ENCODE measurements around the gene TXNRD2.

Gene TXNRD2

GRCh38 chr22:19905347-19906276 lies 36.0 kb downstream of the TXNRD2 start:
- no peak for DNase-seq (ENCODE audit: low spot score)

GRCh38 chr22:19904935-19905334 lies 36.7 kb downstream of the TXNRD2 start:
- no peak for DNase-seq (ENCODE audit: low spot score)

- DNase-seq (ENCODE audit: low spot score) = peak; percentile 75
These were observed 37.3 kb downstream of the TXNRD2 start for GRCh38 chr22:19904174-19904856.

GRCh38 chr22:19903513-19903912 lies 38.1 kb downstream of the TXNRD2 start:
- no peak for DNase-seq (ENCODE audit: low spot score)

GRCh38 chr22:19903031-19903430 lies 38.6 kb downstream of the TXNRD2 start:
- no peak for DNase-seq (ENCODE audit: low spot score)

GRCh38 chr22:19902245-19902715 lies 39.3 kb downstream of the TXNRD2 start:
- no peak for DNase-seq (ENCODE audit: low spot score)

DNA sequence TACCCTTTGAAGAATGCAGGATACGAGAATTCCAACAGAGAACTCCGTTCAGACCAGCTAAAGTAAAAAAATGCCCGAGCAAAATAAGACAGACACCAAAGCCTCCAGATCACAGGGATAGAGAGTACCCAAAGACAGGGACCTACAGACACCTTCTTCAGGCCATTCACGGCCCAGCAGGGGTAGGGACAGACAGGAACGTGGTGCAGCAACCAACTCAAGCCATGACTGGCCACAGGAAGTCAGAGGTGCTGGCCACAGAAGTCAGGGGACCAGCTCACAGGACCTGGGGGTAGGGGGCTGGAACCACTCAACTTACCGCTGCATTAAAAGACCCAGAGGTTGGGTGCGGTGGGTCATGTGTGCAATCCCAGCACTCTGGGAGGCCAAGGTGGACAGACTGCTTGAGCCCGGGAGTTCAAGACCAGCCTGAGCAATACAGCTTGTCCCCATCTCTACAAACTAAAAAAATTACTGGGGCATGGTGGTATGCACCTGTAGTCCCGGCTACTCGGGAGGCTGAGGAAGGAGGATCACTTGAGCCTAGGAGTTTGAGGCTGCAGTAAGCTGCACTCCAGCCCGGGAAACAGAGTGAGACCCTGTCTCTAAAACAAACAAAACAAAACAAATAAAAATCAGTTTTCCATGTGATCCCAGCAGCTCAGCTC lies 39.9 kb downstream of the TXNRD2 start:
- DNase-seq (ENCODE audit: low spot score) = no peak

GRCh38 chr22:19900707-19901436 lies 40.7 kb downstream of the TXNRD2 start:
- no peak for DNase-seq (ENCODE audit: low spot score)

DNA sequence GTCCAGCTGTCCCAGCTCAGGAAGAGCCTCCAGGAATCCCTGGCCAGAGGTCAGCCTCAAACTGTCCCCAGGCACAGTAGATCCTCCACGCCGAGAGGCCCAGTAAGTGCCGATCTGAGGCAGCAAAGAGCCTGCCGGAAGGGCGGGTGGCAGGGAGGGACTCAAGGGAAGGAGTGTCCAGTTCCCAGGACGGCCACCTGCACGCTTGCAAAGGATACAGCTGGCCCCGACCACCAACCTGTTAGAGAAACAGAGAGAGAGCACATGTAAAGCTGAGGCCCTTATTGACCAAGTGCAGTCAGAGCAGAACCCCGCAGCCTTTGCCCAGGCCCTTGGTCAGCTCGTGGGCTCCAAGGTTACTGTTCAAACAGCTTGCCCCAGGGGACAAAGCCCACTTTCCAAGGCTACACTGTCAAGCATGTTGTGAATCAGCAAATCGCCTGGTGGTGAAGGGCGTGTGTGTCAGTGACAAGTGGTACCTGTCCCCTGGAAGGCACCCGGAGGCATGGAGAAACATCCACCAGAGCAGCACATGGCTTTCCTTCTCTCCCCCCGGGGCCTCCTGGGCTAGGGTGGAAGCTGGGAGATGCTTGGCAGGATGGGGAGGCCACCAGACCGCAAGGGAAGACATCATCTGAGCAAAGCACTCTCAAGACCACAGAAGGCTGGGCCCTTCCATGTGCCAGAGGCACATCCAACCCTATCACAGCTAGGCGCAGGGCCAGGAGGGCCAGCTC lies 42.6 kb downstream of the TXNRD2 start:
- DNase-seq (ENCODE audit: low spot score) = no peak

DNA sequence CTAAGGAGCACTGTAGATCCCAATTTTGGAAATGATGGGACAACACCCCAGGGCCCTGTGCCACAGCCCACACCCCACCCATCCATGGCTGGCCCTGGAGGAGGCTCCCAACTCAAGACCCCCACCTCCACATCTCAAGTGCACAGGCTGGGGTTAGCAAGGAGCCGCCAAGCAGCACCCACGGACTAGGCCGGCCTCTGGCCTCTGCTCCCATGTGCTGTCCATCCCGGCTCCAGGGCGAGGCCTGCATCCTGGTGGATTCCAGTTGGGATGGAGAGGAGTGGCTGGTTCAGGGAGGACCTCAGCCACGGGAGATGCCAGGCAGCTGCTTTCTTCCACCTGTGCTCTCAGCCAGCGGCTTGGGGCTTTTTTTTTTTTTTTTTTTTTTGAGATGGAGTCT lies 43.5 kb downstream of the TXNRD2 start:
- DNase-seq (ENCODE audit: low spot score) = no peak

- DNase-seq (ENCODE audit: low spot score) = no peak
These were observed 43.9 kb downstream of the TXNRD2 start for GRCh38 chr22:19897726-19898125.

DNA sequence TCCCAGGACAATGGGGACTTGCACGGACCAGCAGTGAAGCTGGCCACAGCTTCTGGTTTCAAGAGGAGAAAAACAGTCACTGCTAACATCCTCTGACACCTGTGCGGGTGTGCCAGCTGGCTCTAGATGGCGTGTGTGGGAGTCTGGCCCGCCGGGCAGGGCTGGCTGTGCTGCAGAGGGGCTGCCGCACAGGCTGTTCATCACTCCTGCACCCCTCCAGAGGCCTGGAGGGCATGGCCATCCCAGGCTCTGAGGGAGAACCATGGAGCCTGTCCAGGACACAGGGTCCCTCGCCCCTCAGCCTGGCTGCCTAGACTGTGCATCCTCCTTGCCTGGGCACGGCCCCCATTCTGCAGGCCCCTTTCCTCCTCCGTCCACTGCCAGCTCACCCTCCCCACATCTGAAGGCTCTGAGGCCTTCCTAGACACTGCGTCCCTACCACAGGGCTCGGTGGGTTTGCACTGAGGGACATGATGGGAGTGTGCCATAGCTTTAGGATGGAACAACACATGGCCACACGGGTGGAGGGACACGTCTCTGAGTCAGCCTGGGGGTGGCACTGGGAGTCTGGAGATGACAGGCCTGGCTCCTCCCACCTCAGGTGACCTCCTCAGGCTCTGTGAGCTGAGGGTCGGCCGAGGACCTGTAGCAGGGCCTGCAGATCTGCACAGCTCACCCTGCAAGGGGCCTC lies 44.8 kb downstream of the TXNRD2 start:
- DNase-seq (ENCODE audit: low spot score) = peak; percentile 50

- no peak for DNase-seq (ENCODE audit: low spot score)
These were observed 46.3 kb downstream of the TXNRD2 start for GRCh38 chr22:19895160-19895849.

- no peak for DNase-seq (ENCODE audit: low spot score)
These were observed 48.3 kb downstream of the TXNRD2 start for GRCh38 chr22:19893363-19893762.

GRCh38 chr22:19892925-19893324 lies 48.7 kb downstream of the TXNRD2 start:
- no peak for DNase-seq (ENCODE audit: low spot score)

DNA sequence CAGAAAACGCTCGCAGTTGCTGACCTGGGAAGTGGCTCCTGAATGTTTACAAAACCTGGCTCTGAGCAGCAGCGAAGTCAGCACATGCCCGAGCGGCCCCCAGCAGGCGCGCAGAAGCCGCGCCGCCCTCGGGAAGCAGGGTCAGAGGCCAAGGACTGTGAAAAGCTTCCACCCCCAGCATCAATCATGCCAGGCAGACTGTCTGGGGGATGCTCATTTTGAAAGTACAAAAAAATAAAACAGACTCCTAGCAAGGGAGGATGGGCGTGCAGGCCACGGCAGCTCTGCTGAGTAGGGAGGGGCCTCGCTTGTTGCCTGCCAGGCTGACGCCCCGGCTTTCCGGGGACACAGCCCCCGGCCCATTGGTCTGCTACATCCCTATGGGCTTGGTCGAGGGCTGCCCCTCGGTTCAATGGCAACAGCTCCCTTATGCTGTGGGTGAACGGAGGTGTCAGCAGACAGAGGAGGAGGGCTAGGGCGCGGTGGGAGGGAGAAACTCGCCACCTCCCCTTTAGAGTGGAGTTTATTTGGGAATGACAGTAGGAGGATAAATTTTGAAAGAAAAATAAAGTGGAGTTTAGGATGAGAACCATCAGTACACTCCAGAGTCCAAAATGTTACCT lies 49.2 kb downstream of the TXNRD2 start:
- DNase-seq (ENCODE audit: low spot score) = no peak

DNA sequence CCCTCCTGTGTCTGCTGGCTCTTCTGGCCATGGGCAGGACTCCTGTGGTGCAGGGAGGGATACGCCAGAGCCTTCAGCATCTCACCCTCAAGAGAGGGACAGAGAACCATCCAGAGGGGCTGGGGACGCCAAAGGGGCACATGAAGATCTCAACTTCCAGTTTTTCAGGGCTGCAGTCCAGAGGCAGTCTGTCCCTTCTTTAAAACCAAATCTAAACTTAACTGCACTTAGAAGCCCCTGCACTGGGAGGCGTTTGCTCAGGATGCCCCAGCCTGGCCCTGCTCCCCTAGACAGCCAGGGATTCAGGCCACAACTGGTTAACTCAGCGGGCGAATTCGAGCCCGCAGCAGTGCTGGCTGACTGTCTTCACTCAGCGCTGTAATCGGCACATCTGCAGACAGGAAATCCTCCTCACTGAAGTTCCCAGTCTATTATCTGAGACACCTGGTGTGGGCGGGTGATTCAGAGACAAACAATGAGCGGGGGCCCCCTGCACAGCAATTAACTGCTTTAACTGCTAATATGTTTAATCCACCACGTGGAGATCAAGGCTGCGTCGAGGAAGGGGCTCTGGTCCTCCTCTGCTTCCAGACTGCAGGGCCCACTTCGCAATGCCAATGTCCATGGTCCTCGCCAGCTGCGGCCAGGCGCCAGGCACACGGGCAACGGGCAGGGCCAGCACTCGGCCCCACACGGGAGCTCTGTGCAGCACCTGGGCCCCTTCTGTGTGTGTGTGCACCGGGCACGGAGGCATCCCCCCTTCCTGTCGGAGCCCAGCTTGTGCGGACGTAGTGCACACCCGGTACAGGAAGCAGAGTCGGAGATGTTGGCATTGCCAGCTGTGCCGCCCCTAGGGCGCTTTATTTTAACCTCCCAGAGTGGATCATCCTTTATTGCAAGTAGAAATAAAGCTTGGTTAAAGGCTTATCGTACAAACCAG lies 50.0 kb downstream of the TXNRD2 start:
- DNase-seq (ENCODE audit: low spot score) = peak; percentile 36
